Cardiac muscle cell (in vitro differentiated cells and primary cell): ENCODE measurements around the gene FSTL4. TPM values are rescaled to one million over a fixed set of nuclear protein-coding genes. Genes with fewer than 3 reads are reported as not detected.

Experiments
- DNase-seq, 2 donors: peaks; one replicate each; pipeline versions ENCODE4 v3.0.0 to v3.0.0-alpha.2; 2010 to 2017; ENCODE audit warnings: low read depth in 1 of 2, low spot score in 1 of 2
- H3K27ac ChIP-seq: fragments of 200-600 bp; sonication (generic); 2 replicates; pipeline ENCODE4 v1.5.1; 2016
- H3K27me3 ChIP-seq: fragments of 200-600 bp; sonication (generic); 2 replicates; pipeline ENCODE4 v1.6.0; 2016; ENCODE audit warnings: control low read depth
- H3K36me3 ChIP-seq: fragments of 200-600 bp; sonication (generic); 2 replicates; pipeline ENCODE4 v1.5.1; 2016; ENCODE audit warnings: control low read depth
- H3K4me1 ChIP-seq: fragments of 200-600 bp; sonication (generic); 2 replicates; pipeline ENCODE4 v1.8.1; 2017; ENCODE audit warnings: low read depth, mild to moderate bottlenecking, mixed run types
- H3K4me3 ChIP-seq: fragments of 200-600 bp; sonication (generic); 2 replicates; pipeline ENCODE4 v1.5.1; 2016; ENCODE audit warnings: mild to moderate bottlenecking
- H3K9me3 ChIP-seq: fragments of 200-600 bp; sonication (generic); 2 replicates; pipeline ENCODE4 v1.5.1; 2017; ENCODE audit warnings: low read depth, mild to moderate bottlenecking, control low read depth
- CTCF ChIP-seq: IDR thresholded peaks from 2 replicates; pipeline ENCODE4 v1.5.1; 2012; ENCODE audit warnings: low read depth, mild to moderate bottlenecking, low read length
- polyA plus RNA-seq: library from polyadenylated mRNA; unstranded; fragments of >200 nt; fragmentation: Nextera tagmentation; extraction: Ambion mirVana; gene quantifications from 2 replicates; pipeline ENCODE4 v1.2.1, GENCODE V29; 2016
- total RNA-seq: library from RNA; depleted of rRNA; stranded (reverse); fragments of >200 nt; gene quantifications from 2 replicates; pipeline ENCODE4 v1.2.3, GENCODE V29; 2016

The FSTL4 gene
- total and polyA plus RNA-seq, 2 experiments from 2014 or later = 0.06 TPM; not detected in 1

GRCh38 chr5:133227897-133228296 is 384.4 kb downstream of the FSTL4 start:
- Histone ChIP-seq H3K27ac (no peak overlapping the region), H3K27me3 (no peaks in the 10 kb centered on the region), H3K4me1 (peaks cover 3% of the 10 kb centered on the region), H3K36me3 (no peaks in the 10 kb centered on the region), H3K4me3 (no peak overlapping the region), H3K9me3 (no peaks in the 10 kb centered on the region)
- TF ChIP-seq CTCF = no peak
- DNase-seq = no peak

- H3K27ac ChIP-seq = no peak overlapping the region
- no peaks in the 10 kb centered on the region for H3K27me3 ChIP-seq
- no peak for TF ChIP-seq CTCF
- no peaks in the 10 kb centered on the region for H3K9me3 ChIP-seq
- no peak overlapping the region for H3K4me3 ChIP-seq
- peaks cover 6% of the 10 kb centered on the region for H3K4me1 ChIP-seq
- no peak for DNase-seq
- no peaks in the 10 kb centered on the region for H3K36me3 ChIP-seq
Observed at GRCh38 chr5:133227082-133227481, 385.3 kb downstream of the FSTL4 start.

GRCh38 chr5:133226186-133226585 is 386.2 kb downstream of the FSTL4 start:
- DNase-seq = no peak
- Histone ChIP-seq H3K36me3 (no peaks in the 10 kb centered on the region), H3K27me3 (no peaks in the 10 kb centered on the region), H3K4me1 (peaks cover 6% of the 10 kb centered on the region), H3K4me3 (no peak overlapping the region), H3K9me3 (no peaks in the 10 kb centered on the region), H3K27ac (no peak overlapping the region)
- TF ChIP-seq CTCF = no peak

- Histone ChIP-seq H3K36me3 (no peaks in the 10 kb centered on the region), H3K9me3 (no peaks in the 10 kb centered on the region), H3K27ac (no peak overlapping the region), H3K4me1 (peaks cover 6% of the 10 kb centered on the region), H3K27me3 (no peaks in the 10 kb centered on the region), H3K4me3 (no peak overlapping the region)
- TF ChIP-seq CTCF = no peak
- no peak for DNase-seq
Observed at GRCh38 chr5:133225671-133226152, 386.6 kb downstream of the FSTL4 start.

GRCh38 chr5:133222979-133223378 is 389.4 kb downstream of the FSTL4 start:
- TF ChIP-seq CTCF = no peak
- Histone ChIP-seq H3K27ac (no peak overlapping the region), H3K27me3 (no peaks in the 10 kb centered on the region), H3K9me3 (no peaks in the 10 kb centered on the region), H3K4me3 (no peak overlapping the region), H3K4me1 (peaks cover 6% of the 10 kb centered on the region), H3K36me3 (no peaks in the 10 kb centered on the region)
- peak in 1 of 2 donors; percentile 22 for DNase-seq

GRCh38 chr5:133222521-133222920 is 389.8 kb downstream of the FSTL4 start:
- H3K36me3 ChIP-seq = no peaks in the 10 kb centered on the region
- no peak for DNase-seq
- no peak overlapping the region for H3K4me3 ChIP-seq
- TF ChIP-seq CTCF = no peak
- H3K27me3 ChIP-seq = no peaks in the 10 kb centered on the region
- H3K9me3 ChIP-seq = no peaks in the 10 kb centered on the region
- peaks cover 6% of the 10 kb centered on the region for H3K4me1 ChIP-seq
- no peak overlapping the region for H3K27ac ChIP-seq
